Neuronal stem cell (in vitro differentiated cells): ENCODE measurements around the gene MRPL58.
"Not testable (repeated sequence)": the region's sequence is repeated elsewhere in the genome, so short reads cannot be mapped to it uniquely, and the experiment has no call there.

Experiments used
- DNase-seq: peaks from one replicate; pipeline ENCODE4 v3.0.0-alpha.2; 2013; ENCODE audit warnings: low spot score
- H2AFZ ChIP-seq: one replicate; pipeline ENCODE4 v1.6.1; 2013; ENCODE audit warnings: mild to moderate bottlenecking, low read length, inconsistent platforms
- H2AK5ac ChIP-seq: 2 replicates; pipeline ENCODE4 v1.6.1; 2013; ENCODE audit warnings: low read depth, mild to moderate bottlenecking, inconsistent platforms, low read length, moderate library complexity, mixed read lengths
- H2BK120ac ChIP-seq: 2 replicates; pipeline ENCODE4 v1.6.1; 2013; ENCODE audit warnings: low read depth, mild to moderate bottlenecking, inconsistent platforms, low read length, moderate library complexity, mixed read lengths
- H2BK12ac ChIP-seq: one replicate; pipeline ENCODE4 v1.6.1; 2013; ENCODE audit warnings: low read length, inconsistent platforms
- H2BK15ac ChIP-seq: 2 replicates; pipeline ENCODE4 v1.6.1; 2013; ENCODE audit warnings: mild to moderate bottlenecking, low read length, inconsistent platforms, mixed read lengths
- H2BK5ac ChIP-seq: one replicate; pipeline ENCODE4 v1.6.1; 2013; ENCODE audit warnings: inconsistent platforms, mild to moderate bottlenecking, low read length, moderate library complexity
- H3K14ac ChIP-seq: one replicate; pipeline ENCODE4 v1.6.1; 2013; ENCODE audit warnings: low read length, inconsistent platforms
- H3K18ac ChIP-seq: 2 replicates; pipeline ENCODE4 v1.6.1; 2013; ENCODE audit warnings: low read length, inconsistent platforms
- H3K23ac ChIP-seq: 2 replicates; pipeline ENCODE4 v1.6.1; 2013; ENCODE audit warnings: low read depth, mild to moderate bottlenecking, mixed read lengths, low read length, inconsistent platforms; ENCODE audit not compliant: poor library complexity
- H3K27ac ChIP-seq: replicated peaks from 3 replicates; pipeline ENCODE4 v1.5.1; 2013; ENCODE audit warnings: low read length, inconsistent platforms
- H3K27me3 ChIP-seq, 3 experiments: 2 replicates each; pipeline ENCODE4 v1.6.1; 2013; ENCODE audit warnings: low read length in 3 of 3, mild to moderate bottlenecking in 2 of 3, inconsistent platforms in 1 of 3, low read depth in 1 of 3, mixed read lengths in 1 of 3, moderate library complexity in 1 of 3; ENCODE audit not compliant: control insufficient read depth in 3 of 3, insufficient read depth in 3 of 3
- H3K36me3 ChIP-seq, 2 donors: replicated peaks in 1 of 2; 2 replicates each; pipeline ENCODE4 v1.6.1; 2013; ENCODE audit warnings: low read length in 2 of 2; ENCODE audit not compliant: control insufficient read depth in 2 of 2, insufficient read depth in 2 of 2
- H3K4ac ChIP-seq: 2 replicates; pipeline ENCODE4 v1.6.1; 2013; ENCODE audit warnings: inconsistent platforms, mild to moderate bottlenecking, low read length, moderate library complexity
- H3K4me1 ChIP-seq, 2 donors: 1 replicate in 1 of 2; 2 replicates in 1 of 2; pipeline ENCODE4 v1.6.1; 2013; ENCODE audit warnings: low read length in 2 of 2, low read depth in 1 of 2; ENCODE audit not compliant: control insufficient read depth in 2 of 2, insufficient read depth in 1 of 2
- H3K4me2 ChIP-seq: one replicate; pipeline ENCODE4 v1.6.1; 2013; ENCODE audit warnings: mild to moderate bottlenecking, low read length, inconsistent platforms; ENCODE audit not compliant: insufficient read depth, poor library complexity, severe bottlenecking
- H3K4me3 ChIP-seq, 2 donors: 2 replicates each; pipeline ENCODE4 v1.5.1; 2013; ENCODE audit warnings: low read length in 2 of 2, mild to moderate bottlenecking in 2 of 2, inconsistent platforms in 1 of 2, moderate library complexity in 1 of 2
- H3K79me1 ChIP-seq: one replicate; pipeline ENCODE4 v1.6.1; 2013; ENCODE audit warnings: low read depth, mild to moderate bottlenecking, inconsistent platforms, low read length, moderate library complexity
- H3K9ac ChIP-seq: one replicate; pipeline ENCODE4 v1.6.1; 2013; ENCODE audit warnings: mild to moderate bottlenecking, low read depth, low read length, inconsistent platforms; ENCODE audit not compliant: poor library complexity
- H3K9me3 ChIP-seq, 2 donors: replicated peaks in 1 of 2; 2 replicates each; pipeline versions ENCODE3 to v1.6.1; 2013; ENCODE audit warnings: low read length in 2 of 2, mild to moderate bottlenecking in 2 of 2, inconsistent platforms in 1 of 2, low read depth in 1 of 2, mixed read lengths in 1 of 2, moderate library complexity in 1 of 2; ENCODE audit not compliant: control insufficient read depth in 2 of 2, insufficient read depth in 1 of 2
- H4K8ac ChIP-seq: one replicate; pipeline ENCODE4 v1.6.1; 2013; ENCODE audit warnings: low read depth, mild to moderate bottlenecking, inconsistent platforms, low read length, moderate library complexity
- H4K91ac ChIP-seq: one replicate; pipeline ENCODE4 v1.6.1; 2013; ENCODE audit warnings: low read length, low read depth, mild to moderate bottlenecking, inconsistent platforms; ENCODE audit not compliant: poor library complexity
- WGBS, 2 donors: extraction: QIAGEN DNeasy Blood & Tissue Kit; methylation state at CpG; one replicate each; pipeline ENCODE4 v1.1.7; 2013; ENCODE audit warnings: missing lambda C conversion rate in 2 of 2, mixed read lengths in 1 of 2; ENCODE audit not compliant: insufficient read length in 2 of 2, insufficient replicate concordance in 1 of 2; ENCODE audit errors: extremely low coverage in 2 of 2; 5-methylcytosine and 5-hydroxymethylcytosine counted together

Gene MRPL58

GRCh38 chr17:74968361-74968780, 44.1 kb upstream of the MRPL58 start:
- Histone ChIP-seq H2BK120ac (no peak overlapping the region), H4K8ac (no peak overlapping the region), H2AK5ac (peak overlapping the region; percentile 75), H3K27ac (no peak overlapping the region), H3K4me2 (no peak overlapping the region), H2AFZ (no peak overlapping the region), H4K91ac (no peak overlapping the region), H2BK15ac (no peak overlapping the region), H3K27me3 (peaks cover 2 to 56% (median 28%) of the 10 kb centered on the region in 3 experiments), H3K79me1 (peaks cover 2% of the 10 kb centered on the region), H3K9me3 (no peaks in the 10 kb centered on the region), H3K9ac (no peak overlapping the region), H3K23ac (no peak overlapping the region), H3K4ac (no peak overlapping the region), H3K14ac (no peak overlapping the region), H2BK5ac (peak overlapping the region; percentile 53), H2BK12ac (no peak overlapping the region), H3K4me1 (peaks cover 5 to 6% of the 10 kb centered on the region in 2 donors), H3K18ac (no peak overlapping the region), H3K4me3 (no peak overlapping the region), H3K36me3 (no peaks in the 10 kb centered on the region)
- WGBS, 2 donors: no CpG with 5 or more reads among the region's 5 CpGs
- no peak for DNase-seq

DNA sequence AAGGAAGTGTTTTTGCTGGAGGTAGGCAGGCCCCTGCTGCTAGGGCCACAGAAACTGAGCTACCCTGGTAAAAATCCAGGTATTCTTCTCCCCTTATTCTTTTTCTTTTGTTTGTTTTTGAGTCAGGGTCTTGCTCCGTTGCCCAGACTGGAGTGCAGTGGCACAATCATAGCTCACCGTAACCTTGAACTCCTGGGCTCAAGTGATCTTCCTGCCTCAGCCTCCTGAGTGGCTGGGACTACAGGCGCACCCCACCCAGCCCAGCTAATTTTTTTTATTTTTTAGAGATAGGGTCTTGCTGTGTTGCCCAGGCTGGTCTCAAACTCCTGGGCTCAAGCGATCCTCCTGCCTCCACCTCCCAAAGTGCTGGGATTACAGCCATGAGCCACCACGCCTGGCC, 43.0 kb upstream of the MRPL58 start:
- not testable (repeated sequence) for H4K8ac ChIP-seq, H3K79me1 ChIP-seq, H2AFZ ChIP-seq, H3K23ac ChIP-seq, H2BK15ac ChIP-seq, H2BK120ac ChIP-seq, H3K4me2 ChIP-seq, H3K4ac ChIP-seq, H3K4me1 ChIP-seq, H3K9me3 ChIP-seq, H2AK5ac ChIP-seq, DNase-seq, H4K91ac ChIP-seq, H2BK5ac ChIP-seq, H3K14ac ChIP-seq, H3K18ac ChIP-seq, H2BK12ac ChIP-seq, H3K36me3 ChIP-seq, H3K4me3 ChIP-seq, H3K9ac ChIP-seq, H3K27ac ChIP-seq
- WGBS, 2 donors: no CpG with 5 or more reads among the region's 5 CpGs
- peaks cover 2 to 53% (median 36%) of the 10 kb centered on the region in 3 experiments for H3K27me3 ChIP-seq

- Histone ChIP-seq H3K4ac (no peak overlapping the region), H3K79me1 (peaks cover 2% of the 10 kb centered on the region), H3K4me2 (no peak overlapping the region), H3K4me1 (peaks cover 5 to 6% of the 10 kb centered on the region in 2 donors), H4K91ac (no peak overlapping the region), H3K9me3 (no peaks in the 10 kb centered on the region), H3K14ac (no peak overlapping the region), H3K27me3 (peaks cover 2 to 53% (median 43%) of the 10 kb centered on the region in 3 experiments), H2BK12ac (no peak overlapping the region), H2AFZ (no peak overlapping the region), H3K27ac (no peak overlapping the region), H3K9ac (no peak overlapping the region), H2BK15ac (no peak overlapping the region), H3K4me3 (no peak overlapping the region), H4K8ac (no peak overlapping the region), H2AK5ac (no peak overlapping the region), H3K18ac (no peak overlapping the region), H2BK120ac (no peak overlapping the region), H2BK5ac (peak overlapping the region; percentile 44), H3K23ac (no peak overlapping the region), H3K36me3 (no peaks in the 10 kb centered on the region)
- WGBS, 2 donors: no CpG with 5 or more reads among the region's 3 CpGs
- DNase-seq: no peak
Measured at GRCh38 chr17:74970395-74970794, 42.1 kb upstream of the MRPL58 start.

DNA sequence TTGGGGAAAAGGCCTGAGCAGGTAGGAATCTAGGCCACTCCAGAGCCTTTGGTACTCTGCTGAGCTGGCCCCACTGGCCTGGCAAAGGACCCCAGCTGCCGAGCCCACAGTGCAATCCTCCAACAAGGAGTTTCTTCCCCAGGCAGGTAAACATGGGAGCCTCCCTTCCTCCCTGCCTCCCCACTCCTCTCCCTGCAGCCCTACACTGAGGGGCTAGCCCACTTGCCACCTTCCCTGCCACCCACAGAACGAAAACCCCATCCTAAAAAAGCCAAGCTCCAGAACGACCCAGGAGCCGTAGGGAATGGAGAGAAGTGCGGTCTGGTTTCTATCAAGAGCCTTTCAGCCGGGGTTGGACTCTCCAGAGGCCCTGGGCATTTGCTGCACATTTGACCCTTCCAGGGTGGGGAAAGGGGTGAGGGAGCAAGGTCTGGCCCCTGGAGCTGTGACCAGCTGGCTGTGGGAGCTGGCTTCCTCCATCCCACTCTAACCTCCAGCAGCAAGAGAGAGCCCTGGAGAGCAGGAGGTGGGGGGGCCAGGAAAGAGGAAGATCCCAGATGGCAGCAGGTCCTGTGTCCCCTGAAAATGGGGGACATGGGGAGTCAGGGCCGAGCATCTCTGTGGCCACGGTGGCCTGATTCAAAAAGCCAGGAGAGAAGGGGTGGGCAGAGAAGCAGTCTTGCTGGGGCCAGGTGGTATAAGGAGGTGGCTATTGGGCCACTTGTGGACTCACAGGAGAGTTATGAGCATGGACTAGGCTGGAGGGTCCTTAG, 41.2 kb upstream of the MRPL58 start:
- H4K91ac ChIP-seq: no peak overlapping the region
- peak overlapping the region; percentile 91 for H2AFZ ChIP-seq
- H3K14ac ChIP-seq: peak overlapping the region; percentile 40
- H3K18ac ChIP-seq: peak overlapping the region; percentile 89
- peak overlapping the region; percentile 1 for H2BK15ac ChIP-seq
- H3K9ac ChIP-seq: peak overlapping the region; percentile 84
- H3K23ac ChIP-seq: peak overlapping the region; percentile 6
- no peak overlapping the region for H2BK12ac ChIP-seq
- no peak overlapping the region for H4K8ac ChIP-seq
- H3K27me3 ChIP-seq: peaks cover 2 to 57% (median 45%) of the 10 kb centered on the region in 3 experiments
- H3K4me1 ChIP-seq: peaks cover 5 to 6% of the 10 kb centered on the region in 2 donors
- no peak for DNase-seq
- H3K9me3 ChIP-seq: no peaks in the 10 kb centered on the region
- no peaks in the 10 kb centered on the region for H3K36me3 ChIP-seq
- peak overlapping the region; percentile 44 to 90 for H3K4me3 ChIP-seq
- no CpG with 5 or more reads among the region's 8 CpGs for WGBS, 2 donors
- H2BK5ac ChIP-seq: peak overlapping the region; percentile 44
- H3K27ac ChIP-seq: no peak overlapping the region
- peak overlapping the region; percentile 61 for H2AK5ac ChIP-seq
- peaks cover 2% of the 10 kb centered on the region for H3K79me1 ChIP-seq
- H3K4ac ChIP-seq: no peak overlapping the region
- peak overlapping the region; percentile 100 for H3K4me2 ChIP-seq
- H2BK120ac ChIP-seq: no peak overlapping the region
